GM19455 (cell line): ENCODE data around the gene PSMD7.
A peak's percentile ranks its signal among the peaks of the same experiment; 100 is the strongest.

Experiments
- ATAC-seq: cut with Tn5 transposase; IDR thresholded peaks from one replicate; pipeline ENCODE4 v1.9.1; 2021; ENCODE audit not compliant: unreplicated experiment

The PSMD7 gene

GRCh38 chr16:74296432-74297144 is at the start of gene PSMD7:
TSS of gene PSMD7 (plus strand) at chr16:74296814. CDS start at chr16:74296915, 101 bp downstream.
- ATAC-seq: peak; percentile 94

GRCh38 chr16:74249254-74249653 is 47.4 kb upstream of the PSMD7 start:
- no peak for ATAC-seq

GRCh38 chr16:74249846-74250245 is 46.8 kb upstream of the PSMD7 start:
- ATAC-seq: no peak

GRCh38 chr16:74252329-74252728 is 44.3 kb upstream of the PSMD7 start:
- ATAC-seq: no peak

GRCh38 chr16:74253161-74253938 is 43.3 kb upstream of the PSMD7 start:
- ATAC-seq: no peak

GRCh38 chr16:74257061-74257460 is 39.6 kb upstream of the PSMD7 start:
- ATAC-seq: no peak

- ATAC-seq: no peak
Observed at GRCh38 chr16:74261068-74261467, 35.5 kb upstream of the PSMD7 start.

GRCh38 chr16:74264811-74265210 is 31.8 kb upstream of the PSMD7 start:
- ATAC-seq: no peak

GRCh38 chr16:74268372-74268782 is 28.2 kb upstream of the PSMD7 start:
- ATAC-seq: no peak

GRCh38 chr16:74271872-74272271 is 24.7 kb upstream of the PSMD7 start:
- no peak for ATAC-seq

GRCh38 chr16:74275031-74275636 is 21.5 kb upstream of the PSMD7 start:
- no peak for ATAC-seq

GRCh38 chr16:74275711-74276110 is 20.9 kb upstream of the PSMD7 start:
- ATAC-seq: no peak

- ATAC-seq: no peak
Observed at GRCh38 chr16:74277974-74278373, 18.6 kb upstream of the PSMD7 start.

GRCh38 chr16:74279266-74279665 is 17.3 kb upstream of the PSMD7 start:
- ATAC-seq: no peak

- no peak for ATAC-seq
Observed at GRCh38 chr16:74279805-74280204, 16.8 kb upstream of the PSMD7 start.

GRCh38 chr16:74280448-74280847 is 16.2 kb upstream of the PSMD7 start:
- ATAC-seq: no peak

- ATAC-seq: no peak
Observed at GRCh38 chr16:74281300-74281699, 15.3 kb upstream of the PSMD7 start.

- ATAC-seq: no peak
Observed at GRCh38 chr16:74283716-74284115, 12.9 kb upstream of the PSMD7 start.

GRCh38 chr16:74288065-74288464 is 8.5 kb upstream of the PSMD7 start:
- no peak for ATAC-seq

- ATAC-seq: no peak
Observed at GRCh38 chr16:74290356-74290755, 6.3 kb upstream of the PSMD7 start.

GRCh38 chr16:74291176-74291575 is 5.4 kb upstream of the PSMD7 start:
- ATAC-seq: no peak
